ENCODE measurements around the gene BID. TPM values are rescaled to one million over a fixed set of nuclear protein-coding genes. Genes with fewer than 3 reads are reported as not detected.
A peak's percentile ranks its signal among the peaks of the same experiment; 100 is the strongest.

The BID gene
- total and polyA plus RNA-seq, 2 of the 8 experiments (the other 6 are each of a cell fraction or from before 2014, with no cell fraction given): 39.3 to 114 TPM

GRCh38 chr22:17785185-17786184 lies 11.2 kb upstream of the BID start (continued):
- TF ChIP-seq SUZ12 (IDR thresholded peaks at IDR 0.05; ENCODE audit: low read length) (no peak), RNF2 (IDR thresholded peaks at IDR 0.05; ENCODE audit: borderline replicate concordance, low read depth, low read length, missing control alignments, poor library complexity, severe bottlenecking) (no peak), NRF1 (IDR thresholded peaks at IDR 0.05; ENCODE audit: low read depth, low read length) (no peak), CBX5 (IDR thresholded peaks at IDR 0.05; ENCODE audit: low read depth, low read length) (no peak), SIX5 (IDR thresholded peaks at IDR 0.05; ENCODE audit: low read depth, low read length) (no peak), USF2 (IDR thresholded peaks at IDR 0.05; ENCODE audit: low read length) (no peak), POU5F1 (IDR thresholded peaks at IDR 0.05; ENCODE audit: low read depth, low read length) (no peak), EGR1 (IDR thresholded peaks at IDR 0.05; ENCODE audit: borderline replicate concordance, low read depth, low read length) (no peak), BACH1 (IDR thresholded peaks at IDR 0.05; ENCODE audit: low read length) (0 out of 2 replicates have a peak, but pooled peaks have one; percentile 40), TAF1 (IDR thresholded peaks at IDR 0.05; ENCODE audit: low read depth, low read length) (no peak), CHD1 (IDR thresholded peaks at IDR 0.05; ENCODE audit: low read depth, low read length) (no peak), CREB1 (IDR thresholded peaks at IDR 0.05) (peak; percentile 68), CTBP2 (IDR thresholded peaks at IDR 0.05; ENCODE audit: borderline replicate concordance, insufficient read depth, insufficient read length, low read length) (no peak), POLR2A (IDR thresholded peaks at IDR 0.05; ENCODE audit: control extremely low read depth in 1 of 2, low read depth in 2 of 2, low read length in 2 of 2) (no peak), TCF12 (IDR thresholded peaks at IDR 0.05; ENCODE audit: low read depth, low read length) (0 out of 2 replicates have a peak, but pooled peaks have one; percentile 49), ASH2L (IDR thresholded peaks at IDR 0.05; ENCODE audit: low read length) (no peak), CBX8 (IDR thresholded peaks at IDR 0.05; ENCODE audit: borderline replicate concordance, low read depth, low read length) (no peak), TEAD4 (IDR thresholded peaks at IDR 0.05; ENCODE audit: low read depth, low read length) (no peak), HDAC2 (IDR thresholded peaks at IDR 0.05; ENCODE audit: borderline replicate concordance in 1 of 2, low read depth in 2 of 2, low read length in 2 of 2) (no peak), GABPA (IDR thresholded peaks at IDR 0.05; ENCODE audit: borderline replicate concordance, insufficient read depth, low read length) (no peak), RXRA (IDR thresholded peaks at IDR 0.05; ENCODE audit: insufficient read depth, low read depth, low read length) (no peak)
- TF ChIP-seq, protein P1, sequence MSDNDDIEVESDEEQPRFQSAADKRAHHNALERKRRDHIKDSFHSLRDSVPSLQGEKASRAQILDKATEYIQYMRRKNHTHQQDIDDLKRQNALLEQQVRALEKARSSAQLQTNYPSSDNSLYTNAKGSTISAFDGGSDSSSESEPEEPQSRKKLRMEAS (IDR thresholded peaks at IDR 0.05): peak; percentile 75
